Measurements from ENCODE around the gene RETREG1.

Gene RETREG1

GRCh38 chr5:16644301-16644889, 27.6 kb upstream of the RETREG1 start:
- ChIA-PET POLR2A (no interaction called here), CTCF (no interaction called here)
- DNase-seq (ENCODE audit: extremely low spot score): no peak
- TF ChIP-seq L3MBTL2 (conservative IDR thresholded peaks at IDR 0.05) (no peak), FOXA1 (IDR thresholded peaks at IDR 0.05) (no peak), ELF4 (IDR thresholded peaks at IDR 0.05) (no peak), LEF1 (IDR thresholded peaks at IDR 0.05; ENCODE audit: borderline replicate concordance) (no peak), CTBP1 (IDR thresholded peaks at IDR 0.05; ENCODE audit: borderline replicate concordance) (no peak), HDGF (IDR thresholded peaks at IDR 0.05; ENCODE audit: borderline replicate concordance) (no peak), ZNF384 (IDR thresholded peaks at IDR 0.05) (no peak), SUZ12 (IDR thresholded peaks at IDR 0.05) (no peak), ARNT (IDR thresholded peaks at IDR 0.05) (no peak), NFRKB (IDR thresholded peaks at IDR 0.05) (no peak), PKNOX1 (IDR thresholded peaks at IDR 0.05) (no peak), SP1 (IDR thresholded peaks at IDR 0.05) (no peak), FOXM1 (IDR thresholded peaks at IDR 0.05; ENCODE audit: borderline replicate concordance) (no peak), BHLHE40 (IDR thresholded peaks at IDR 0.05; ENCODE audit: borderline replicate concordance) (no peak)

GRCh38 chr5:16642867-16643266, 26.1 kb upstream of the RETREG1 start:
- DNase-seq (ENCODE audit: extremely low spot score): no peak
- ChIA-PET CTCF (no interaction called here), POLR2A (no interaction called here)
- TF ChIP-seq HDGF (IDR thresholded peaks at IDR 0.05; ENCODE audit: borderline replicate concordance): no peak
- TF ChIP-seq ELF4 (IDR thresholded peaks at IDR 0.05): no peak
- TF ChIP-seq BHLHE40 (IDR thresholded peaks at IDR 0.05; ENCODE audit: borderline replicate concordance): no peak
- no peak for TF ChIP-seq LEF1 (IDR thresholded peaks at IDR 0.05; ENCODE audit: borderline replicate concordance)
- no peak for TF ChIP-seq ZNF384 (IDR thresholded peaks at IDR 0.05)
- no peak for TF ChIP-seq FOXM1 (IDR thresholded peaks at IDR 0.05; ENCODE audit: borderline replicate concordance)
- no peak for TF ChIP-seq ARNT (IDR thresholded peaks at IDR 0.05)
- TF ChIP-seq SUZ12 (IDR thresholded peaks at IDR 0.05): no peak
- no peak for TF ChIP-seq NFRKB (IDR thresholded peaks at IDR 0.05)
- no peak for TF ChIP-seq SP1 (IDR thresholded peaks at IDR 0.05)
- no peak for TF ChIP-seq CTBP1 (IDR thresholded peaks at IDR 0.05; ENCODE audit: borderline replicate concordance)
- TF ChIP-seq FOXA1 (IDR thresholded peaks at IDR 0.05): no peak

- TF ChIP-seq ARNT (IDR thresholded peaks at IDR 0.05): no peak
- no peak for TF ChIP-seq ZNF384 (IDR thresholded peaks at IDR 0.05)
- no peak for TF ChIP-seq BHLHE40 (IDR thresholded peaks at IDR 0.05; ENCODE audit: borderline replicate concordance)
- CTCF ChIA-PET: no interaction called here
Measured at GRCh38 chr5:16639206-16639605, 22.4 kb upstream of the RETREG1 start.

GRCh38 chr5:16628376-16628775, 11.6 kb upstream of the RETREG1 start:
- ChIA-PET POLR2A (no interaction called here), CTCF (no interaction called here)
- TF ChIP-seq NFRKB (IDR thresholded peaks at IDR 0.05) (no peak), ZNF384 (IDR thresholded peaks at IDR 0.05) (no peak)
- no peak for DNase-seq (ENCODE audit: extremely low spot score)

More at GRCh38 chr5:16639206-16639605, 22.4 kb upstream of the RETREG1 start:
- POLR2A ChIA-PET: no interaction called here
- DNase-seq (ENCODE audit: extremely low spot score): no peak

- CTCF ChIA-PET: no interaction called here
- POLR2A ChIA-PET: interaction anchor here (0.7 kb wide), 1 partner anchor 10 kb away, joined by 4 read pairs; the partner anchor contains the start of gene RETREG1
- TF ChIP-seq LEF1 (IDR thresholded peaks at IDR 0.05; ENCODE audit: borderline replicate concordance) (no peak), BHLHE40 (IDR thresholded peaks at IDR 0.05; ENCODE audit: borderline replicate concordance) (no peak), SP1 (IDR thresholded peaks at IDR 0.05) (no peak), ARNT (IDR thresholded peaks at IDR 0.05) (no peak)
Measured at GRCh38 chr5:16626696-16627264, 10.0 kb upstream of the RETREG1 start.

GRCh38 chr5:16625096-16625495, 8.3 kb upstream of the RETREG1 start:
- no peak for DNase-seq (ENCODE audit: extremely low spot score)
- CTCF ChIA-PET: interaction anchor here (1.1 kb wide), 1 partner anchor 25 kb away, joined by 3 read pairs; no protein-coding TSS in a partner anchor
- POLR2A ChIA-PET: no interaction called here
- TF ChIP-seq FOXM1 (IDR thresholded peaks at IDR 0.05; ENCODE audit: borderline replicate concordance) (no peak), FOXA1 (IDR thresholded peaks at IDR 0.05) (no peak), NFRKB (IDR thresholded peaks at IDR 0.05) (no peak), L3MBTL2 (conservative IDR thresholded peaks at IDR 0.05) (no peak), TARDBP (IDR thresholded peaks at IDR 0.05) (no peak), LEF1 (IDR thresholded peaks at IDR 0.05; ENCODE audit: borderline replicate concordance) (no peak), ZNF384 (IDR thresholded peaks at IDR 0.05) (no peak), ARNT (IDR thresholded peaks at IDR 0.05) (no peak), CTBP1 (IDR thresholded peaks at IDR 0.05; ENCODE audit: borderline replicate concordance) (no peak), SP1 (IDR thresholded peaks at IDR 0.05) (no peak), ELF4 (IDR thresholded peaks at IDR 0.05) (no peak), SUZ12 (IDR thresholded peaks at IDR 0.05) (no peak), PKNOX1 (IDR thresholded peaks at IDR 0.05) (no peak), FOXK2 (IDR thresholded peaks at IDR 0.05) (no peak)

More at GRCh38 chr5:16626696-16627264, 10.0 kb upstream of the RETREG1 start:
- DNase-seq (ENCODE audit: extremely low spot score): no peak

- DNase-seq (ENCODE audit: extremely low spot score): no peak
- CTCF ChIA-PET: no interaction called here
- TF ChIP-seq SUZ12 (IDR thresholded peaks at IDR 0.05) (no peak), LEF1 (IDR thresholded peaks at IDR 0.05; ENCODE audit: borderline replicate concordance) (no peak), NFRKB (IDR thresholded peaks at IDR 0.05) (no peak)
- POLR2A ChIA-PET: no interaction called here
Measured at GRCh38 chr5:16619136-16619535, 2.3 kb upstream of the RETREG1 start.

All from HEK293T (cell line).